Measurements from ENCODE around the gene GGN.

Gene GGN

GRCh38 chr19:38389101-38389925 lies 1.5 kb upstream of the GGN start:
- H3K27ac ChIP-seq = peak overlapping the region; percentile 80
- no peak for DNase-seq (ENCODE audit: low read depth, low spot score)

GRCh38 chr19:38388349-38389100 lies 691 bp upstream of the GGN start, which contains the start of gene SPRED3:
Gene SPRED3 (plus strand): TSS chr19:38388697. CDS start chr19:38390303, 1,606 bp downstream.
- peak within 1 kb of the TSS; percentile 80 for H3K27ac ChIP-seq
- no peak for DNase-seq (ENCODE audit: low read depth, low spot score)

DNA sequence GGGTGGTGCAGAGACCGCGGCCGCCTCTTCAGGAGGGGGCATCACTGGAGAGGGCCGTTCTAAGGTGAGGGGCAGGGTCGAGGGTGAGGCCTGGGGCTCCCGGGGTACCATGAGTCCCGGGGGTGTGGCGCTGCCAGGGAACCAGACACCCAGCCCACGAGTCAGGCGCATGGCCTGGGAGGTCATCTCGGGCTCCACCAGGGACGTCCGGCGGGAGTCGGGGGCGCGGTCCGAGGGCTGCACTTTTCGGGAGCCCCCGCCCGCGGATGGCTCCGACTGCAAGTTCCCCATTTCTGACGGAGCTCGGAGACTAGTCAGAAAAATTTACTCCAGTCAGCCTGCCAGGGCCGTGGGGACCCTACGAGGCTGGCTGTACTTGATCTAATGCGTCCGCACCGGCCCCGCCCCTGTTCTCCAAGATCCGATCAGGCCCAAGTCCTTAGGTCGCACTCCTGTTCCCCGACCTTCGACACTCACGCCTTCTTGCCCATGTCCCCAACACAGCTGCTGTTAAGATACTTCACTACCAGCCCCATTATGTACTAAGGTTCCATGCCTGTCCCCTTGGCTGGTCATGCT lies 774 bp downstream of the GGN start:
- DNase-seq (ENCODE audit: low read depth, low spot score) = no peak
- peak overlapping the region; percentile 80 for H3K27ac ChIP-seq

GRCh38 chr19:38386300-38386970 lies 1.4 kb downstream of the GGN start:
- DNase-seq (ENCODE audit: low read depth, low spot score) = no peak
- no peak overlapping the region for H3K27ac ChIP-seq

DNA sequence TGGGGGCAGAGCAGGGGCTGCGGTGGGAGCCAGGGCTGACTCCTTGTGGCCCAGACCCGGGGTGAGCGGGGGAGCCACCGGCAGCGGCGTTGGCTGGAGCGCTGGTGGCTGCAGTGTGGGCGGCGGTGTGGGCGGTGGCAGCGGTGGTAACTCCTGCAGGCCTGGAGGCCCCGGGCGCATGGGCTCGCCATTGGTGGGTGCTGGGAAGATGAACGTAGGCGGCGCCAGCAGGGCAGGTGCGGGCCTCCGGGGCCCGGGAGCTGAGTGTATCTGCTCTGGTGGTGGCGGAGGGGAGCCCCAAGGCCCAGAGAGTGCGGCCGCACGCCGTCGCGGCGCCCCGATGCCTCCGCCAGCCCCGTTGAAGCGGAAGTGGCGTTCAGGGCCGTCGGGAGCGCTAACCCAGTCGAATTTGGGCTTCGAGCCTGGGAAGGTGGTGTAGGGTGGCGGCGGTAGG lies 2.0 kb downstream of the GGN start:
- DNase-seq (ENCODE audit: low read depth, low spot score) = no peak
- no peak overlapping the region for H3K27ac ChIP-seq

- no peak overlapping the region for H3K27ac ChIP-seq
- DNase-seq (ENCODE audit: low read depth, low spot score) = no peak
Measured at GRCh38 chr19:38385057-38385803, 2.6 kb downstream of the GGN start.

GRCh38 chr19:38384209-38385027 lies 3.4 kb downstream of the GGN start:
- no peak overlapping the region for H3K27ac ChIP-seq
- no peak for DNase-seq (ENCODE audit: low read depth, low spot score)

DNA sequence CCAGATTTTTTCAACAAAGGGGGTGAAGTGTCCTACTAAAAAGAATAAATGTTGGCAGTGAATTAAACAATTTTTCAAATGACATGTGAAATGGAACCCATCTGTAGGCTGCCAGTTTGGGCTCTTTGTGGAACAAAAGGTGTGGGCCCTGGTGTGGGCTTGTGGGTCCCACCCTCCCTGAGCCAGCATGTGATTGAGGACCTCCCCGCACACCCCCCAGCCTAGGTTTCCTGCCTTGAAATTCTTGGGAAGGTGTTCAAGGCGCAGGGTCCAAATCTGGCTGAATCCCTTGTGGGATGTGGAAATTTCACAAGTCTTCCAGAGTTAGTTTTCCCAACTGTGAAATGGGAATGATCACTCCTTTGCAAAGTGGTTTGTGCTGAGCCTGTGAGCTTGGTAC lies 4.1 kb downstream of the GGN start:
- no peak for DNase-seq (ENCODE audit: low read depth, low spot score)
- H3K27ac ChIP-seq = no peak overlapping the region

DNA sequence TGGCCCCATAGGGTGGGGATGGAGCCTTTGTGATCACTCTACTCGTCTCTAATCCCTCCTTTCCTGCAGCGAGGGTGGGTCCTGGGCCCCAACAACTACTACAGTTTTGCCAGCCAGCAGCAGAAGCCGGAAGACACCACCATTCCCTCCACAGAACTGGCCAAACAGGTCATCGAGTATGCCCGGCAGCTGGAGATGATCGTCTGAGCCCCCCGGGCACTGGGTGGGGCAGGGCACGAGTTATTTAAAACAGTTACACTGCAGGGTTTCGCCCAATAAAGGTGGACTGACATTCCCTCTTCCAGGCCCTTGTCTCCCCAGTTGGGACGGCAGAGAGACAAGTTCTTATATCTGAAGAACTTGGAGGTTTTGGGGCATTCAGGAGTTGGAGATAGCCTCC lies 4.7 kb downstream of the GGN start:
- DNase-seq (ENCODE audit: low read depth, low spot score) = no peak
- H3K27ac ChIP-seq = no peak overlapping the region

DNA sequence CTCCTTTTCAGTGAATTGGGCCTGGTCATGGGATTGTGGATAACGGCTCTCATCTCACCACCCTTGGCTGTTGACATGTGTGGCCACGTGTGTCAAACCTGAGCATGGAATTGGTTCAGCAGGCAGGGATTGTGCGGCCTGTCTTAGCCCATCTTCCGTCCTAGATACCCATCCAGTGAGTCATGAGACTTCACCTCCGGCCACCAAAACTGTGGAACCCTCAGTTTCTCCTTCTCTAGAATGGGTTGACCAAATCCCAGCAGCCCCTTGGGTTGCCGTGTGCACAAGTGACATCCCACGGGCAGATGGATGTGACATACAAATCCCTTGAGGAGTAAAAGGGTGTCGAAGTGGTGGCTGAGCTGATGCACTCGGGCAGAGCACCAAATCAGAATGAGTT lies 6.7 kb downstream of the GGN start:
- no peak overlapping the region for H3K27ac ChIP-seq
- no peak for DNase-seq (ENCODE audit: low read depth, low spot score)

DNA sequence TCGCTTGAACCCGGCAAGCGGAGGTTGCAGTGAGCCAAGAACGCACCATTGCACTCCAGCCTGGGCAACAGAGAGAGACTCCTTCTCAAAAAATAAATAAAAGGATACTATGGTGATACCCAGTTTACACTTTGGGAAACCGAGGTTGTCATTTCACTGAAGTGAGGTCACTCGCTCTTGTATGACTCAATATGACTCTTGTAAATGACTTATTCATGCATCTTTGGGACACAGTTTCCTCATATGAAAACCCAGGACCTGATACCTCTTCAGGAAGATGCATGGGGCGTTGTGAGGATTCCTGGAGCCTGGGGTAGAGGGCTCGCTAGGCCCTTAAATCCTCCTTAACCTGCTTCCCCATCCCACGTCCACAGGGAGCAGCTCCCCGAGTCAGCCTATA lies 9.0 kb downstream of the GGN start:
- no peak for DNase-seq (ENCODE audit: low read depth, low spot score)
- H3K27ac ChIP-seq = no peak overlapping the region

DNA sequence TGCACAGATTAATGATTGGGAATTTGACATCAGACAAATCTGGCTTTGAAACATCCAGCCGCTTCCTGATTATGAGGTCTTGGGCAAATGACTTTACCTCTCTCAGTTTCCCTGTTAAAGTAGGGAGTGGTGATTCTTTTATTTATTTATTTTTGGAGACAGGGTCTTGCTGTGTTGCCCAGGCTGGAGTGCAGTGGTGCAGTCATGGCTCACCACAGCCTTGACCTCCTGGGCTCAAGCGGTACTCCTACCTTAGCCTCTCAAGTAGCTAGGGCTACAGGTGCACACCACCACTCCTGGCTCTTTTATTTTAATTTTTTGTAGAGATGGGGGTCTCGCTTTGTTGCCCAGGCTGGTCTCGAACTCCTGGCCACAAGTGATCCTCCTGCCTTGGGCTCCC lies 10.8 kb downstream of the GGN start:
- H3K27ac ChIP-seq = no peak overlapping the region
- DNase-seq (ENCODE audit: low read depth, low spot score) = no peak

- no peak overlapping the region for H3K27ac ChIP-seq
- DNase-seq (ENCODE audit: low read depth, low spot score) = no peak
Measured at GRCh38 chr19:38376576-38376975, 11.3 kb downstream of the GGN start.

- no peak for DNase-seq (ENCODE audit: low read depth, low spot score)
- peak overlapping the region; percentile 77 for H3K27ac ChIP-seq
Measured at GRCh38 chr19:38375748-38376147, 12.1 kb downstream of the GGN start.

DNA sequence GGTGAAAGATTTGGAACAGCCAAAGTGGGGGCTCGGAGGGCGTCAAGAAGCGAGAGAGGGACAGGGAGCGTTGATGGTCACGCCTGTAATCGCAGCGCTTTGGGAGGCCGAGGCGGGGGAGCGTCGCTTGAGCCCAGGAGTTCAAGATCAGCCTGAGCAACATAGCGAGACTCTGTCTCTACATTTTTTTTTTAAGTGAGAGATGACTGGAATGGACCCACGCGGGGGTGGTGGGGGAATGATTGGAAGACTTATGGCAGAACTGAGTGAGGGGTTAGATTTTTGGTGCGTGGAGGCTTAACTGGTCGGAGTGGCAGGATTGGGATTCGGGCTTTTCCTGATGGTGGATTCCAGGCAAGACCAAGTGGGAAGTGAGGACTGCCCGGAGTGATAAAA lies 12.7 kb downstream of the GGN start:
- no peak for DNase-seq (ENCODE audit: low read depth, low spot score)
- peak overlapping the region; percentile 77 for H3K27ac ChIP-seq

GRCh38 chr19:38374332-38375097 lies 13.3 kb downstream of the GGN start, which contains the start of gene PSMD8:
Gene PSMD8 (plus strand): TSS chr19:38374571. CDS start chr19:38374602, 31 bp downstream.
- peak within 1 kb of the TSS; percentile 77 for H3K27ac ChIP-seq
- DNase-seq (ENCODE audit: low read depth, low spot score) = peak; percentile 87

DNA sequence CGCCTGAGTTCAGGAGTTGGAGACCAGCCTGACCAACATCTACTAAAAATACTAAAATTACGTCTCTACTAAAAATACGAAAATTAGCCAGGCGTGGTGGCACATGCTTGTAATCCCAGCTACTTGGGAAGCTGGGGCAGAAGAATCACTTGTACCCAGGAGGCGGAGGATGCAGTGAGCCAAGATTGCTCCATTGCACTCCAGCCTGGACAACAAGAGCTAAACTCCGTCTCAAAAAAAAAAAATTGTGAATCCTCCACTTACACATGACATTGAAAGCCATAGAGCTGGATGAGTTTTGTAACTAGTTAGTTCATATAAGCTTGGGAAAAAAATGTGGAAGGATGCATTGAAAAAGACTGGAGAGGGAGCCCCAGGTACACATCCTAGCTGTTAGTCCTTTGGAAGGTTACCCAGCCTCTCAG lies 13.9 kb downstream of the GGN start:
- DNase-seq (ENCODE audit: low read depth, low spot score) = no peak
- H3K27ac ChIP-seq = peak overlapping the region; percentile 77

DNA sequence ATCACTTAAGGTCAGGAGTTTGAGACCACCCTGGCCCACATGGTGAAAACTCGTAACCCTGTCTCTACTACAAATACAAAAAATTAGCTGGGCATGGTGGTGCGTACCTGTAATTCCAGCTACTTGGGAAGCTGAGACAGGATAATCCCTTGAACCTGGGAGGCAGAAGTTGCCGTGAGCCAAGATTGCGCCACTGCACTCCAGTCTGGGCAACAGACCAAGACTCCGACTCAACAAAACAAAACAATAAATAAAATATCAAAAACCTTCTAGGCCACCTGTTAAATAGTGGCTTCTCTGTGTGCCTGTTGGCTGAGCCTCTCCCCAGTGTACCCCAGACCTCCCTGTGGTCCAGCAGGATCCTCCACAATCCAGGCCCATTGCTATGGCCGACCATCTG lies 16.8 kb downstream of the GGN start:
- no peak overlapping the region for H3K27ac ChIP-seq
- DNase-seq (ENCODE audit: low read depth, low spot score) = no peak
